ENCODE results near the gene LRCOL1.

The LRCOL1 gene

DNA sequence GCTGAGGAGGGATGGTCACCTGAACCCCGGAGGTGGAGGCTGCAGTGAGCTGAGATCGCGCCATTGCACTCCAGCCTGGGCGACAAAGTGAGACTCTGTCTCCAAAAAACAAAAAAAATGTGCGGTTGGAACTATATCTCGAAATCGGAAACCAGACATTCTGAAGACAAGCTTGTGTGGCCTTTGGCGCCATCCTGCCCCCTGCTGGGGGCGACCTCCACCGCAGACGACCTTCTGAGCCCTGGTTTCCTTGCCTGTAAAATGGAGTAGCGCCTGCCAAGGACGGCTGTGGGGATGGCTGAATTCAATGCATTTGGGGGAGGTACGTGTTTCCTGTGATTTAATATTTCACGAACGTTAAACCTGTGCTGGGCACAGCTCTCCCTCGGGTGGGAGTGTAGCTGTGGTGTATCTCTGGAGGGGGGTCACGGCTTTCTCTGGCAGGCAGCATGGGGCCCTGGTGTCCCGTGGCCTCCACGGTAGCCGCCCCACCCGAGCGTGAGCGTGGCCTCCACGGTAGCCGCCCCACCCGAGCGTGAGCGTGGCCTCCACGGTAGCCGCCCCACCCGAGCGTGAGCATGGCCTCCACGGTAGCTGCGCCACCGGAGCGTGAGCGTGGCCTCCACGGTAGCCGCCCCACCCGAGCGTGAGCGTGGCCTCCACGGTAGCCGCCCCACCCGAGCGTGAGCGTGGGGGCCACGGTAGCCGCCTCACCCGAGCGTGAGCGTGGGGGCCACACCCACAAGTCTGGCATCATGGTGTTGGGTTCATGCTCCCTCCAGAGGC lies 55.3 kb downstream of the LRCOL1 start:
- peaks cover 0 to 15% (median 8%) of the 10 kb centered on the region in 4 experiments for H3K36me3 ChIP-seq (ENCODE audit: control insufficient read depth in 4 of 4, insufficient read depth in 4 of 4, low read length in 3 of 4)
- ChIA-PET CTCF (interaction anchor here (1.2 to 1.7 kb wide), 3 partner anchors 17 to 140 kb away, joined by 3 to 4 read pairs (median 4); no protein-coding TSS in a partner anchor), POLR2A (interaction anchor here (0.6 kb wide), 1 partner anchor 401 kb away, joined by 3 read pairs; no protein-coding TSS in a partner anchor)
- no peak overlapping the region for H3K27ac ChIP-seq (ENCODE audit: insufficient read depth in 1 of 2, low read depth in 1 of 2, low read length in 2 of 2, poor library complexity in 1 of 2, severe bottlenecking in 2 of 2)
- H3K4me1 ChIP-seq (ENCODE audit: control extremely low read depth in 1 of 4, control insufficient read depth in 4 of 4, insufficient read depth in 4 of 4, low read length in 3 of 4) = peaks cover 0 to 25% (median 23%) of the 10 kb centered on the region in 4 experiments
- 96% methylated on average over 48 of the region's 53 CpGs for whole genome bisulfite sequencing (ENCODE audit: insufficient coverage)
- H3K9me3 ChIP-seq (ENCODE audit: control extremely low read depth in 1 of 5, control insufficient read depth in 4 of 5, insufficient read depth in 2 of 5, low read depth in 1 of 5, low read length in 4 of 5) = no peaks in the 10 kb centered on the region
- no peak overlapping the region for H3K4me3 ChIP-seq (ENCODE audit: control insufficient read depth in 1 of 7, extremely low read depth in 1 of 7, insufficient read depth in 4 of 7, low read depth in 2 of 7, low read length in 6 of 7)
- no peaks in the 10 kb centered on the region for H3K27me3 ChIP-seq (replicated peaks in 2 of 5; ENCODE audit: control insufficient read depth in 4 of 5, insufficient read depth in 5 of 5, low read length in 4 of 5)
- DNase-seq = peak in 2 of 3 donors; percentile 59 to 65
